ENCODE measurements around the gene TLR5.
"Not testable (repeated sequence)": the region's sequence is repeated elsewhere in the genome, so short reads cannot be mapped to it uniquely, and the experiment has no call there.

TLR5 gene, protein sequence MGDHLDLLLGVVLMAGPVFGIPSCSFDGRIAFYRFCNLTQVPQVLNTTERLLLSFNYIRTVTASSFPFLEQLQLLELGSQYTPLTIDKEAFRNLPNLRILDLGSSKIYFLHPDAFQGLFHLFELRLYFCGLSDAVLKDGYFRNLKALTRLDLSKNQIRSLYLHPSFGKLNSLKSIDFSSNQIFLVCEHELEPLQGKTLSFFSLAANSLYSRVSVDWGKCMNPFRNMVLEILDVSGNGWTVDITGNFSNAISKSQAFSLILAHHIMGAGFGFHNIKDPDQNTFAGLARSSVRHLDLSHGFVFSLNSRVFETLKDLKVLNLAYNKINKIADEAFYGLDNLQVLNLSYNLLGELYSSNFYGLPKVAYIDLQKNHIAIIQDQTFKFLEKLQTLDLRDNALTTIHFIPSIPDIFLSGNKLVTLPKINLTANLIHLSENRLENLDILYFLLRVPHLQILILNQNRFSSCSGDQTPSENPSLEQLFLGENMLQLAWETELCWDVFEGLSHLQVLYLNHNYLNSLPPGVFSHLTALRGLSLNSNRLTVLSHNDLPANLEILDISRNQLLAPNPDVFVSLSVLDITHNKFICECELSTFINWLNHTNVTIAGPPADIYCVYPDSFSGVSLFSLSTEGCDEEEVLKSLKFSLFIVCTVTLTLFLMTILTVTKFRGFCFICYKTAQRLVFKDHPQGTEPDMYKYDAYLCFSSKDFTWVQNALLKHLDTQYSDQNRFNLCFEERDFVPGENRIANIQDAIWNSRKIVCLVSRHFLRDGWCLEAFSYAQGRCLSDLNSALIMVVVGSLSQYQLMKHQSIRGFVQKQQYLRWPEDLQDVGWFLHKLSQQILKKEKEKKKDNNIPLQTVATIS
- total RNA-seq, result 27.4 reads per million, percentile 54 among the genes with 10 or more reads in this experiment

DNA sequence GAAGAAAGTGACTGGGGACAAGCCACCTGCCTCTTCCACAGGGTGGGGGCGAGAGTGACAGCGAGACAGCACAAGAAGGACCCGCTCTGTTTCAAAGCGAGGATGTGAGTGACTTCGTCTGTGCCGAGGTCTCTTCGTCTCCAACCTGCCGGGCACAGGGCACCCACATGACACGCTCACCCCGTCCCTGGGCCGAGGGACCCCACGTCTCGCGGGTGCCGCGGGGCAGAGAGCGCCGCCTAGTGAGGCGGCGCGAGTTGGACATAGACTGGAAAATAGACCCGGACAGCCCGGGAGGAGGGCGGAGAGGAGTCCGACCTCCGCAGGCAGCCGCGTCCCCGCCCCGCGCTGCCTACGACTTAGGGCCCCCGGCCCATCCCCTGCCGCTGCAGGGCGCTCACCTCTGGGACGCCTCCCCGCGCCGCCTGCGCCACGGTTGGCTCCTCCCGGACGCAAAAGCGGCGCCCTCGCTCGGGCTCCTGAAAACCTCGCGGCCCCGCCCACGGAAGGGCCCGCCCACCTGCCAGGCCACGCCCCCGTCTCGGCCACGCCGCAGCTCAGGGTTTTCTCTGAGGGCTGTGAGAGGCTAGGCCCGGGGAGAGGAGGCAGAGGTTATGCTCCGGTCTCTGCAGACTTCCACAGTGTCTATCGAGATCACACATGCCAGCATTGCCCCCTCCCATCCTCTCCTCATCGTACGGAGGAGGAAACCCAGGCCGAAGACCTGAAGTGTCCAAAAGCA is at the start of gene TLR5:
Gene TLR5, minus strand, starts transcription at position 454 of the 742 bp plus-strand sequence. CDS start 30,217 bp downstream, outside the sequence.
- DNase-seq, result peak; percentile 83

DNA sequence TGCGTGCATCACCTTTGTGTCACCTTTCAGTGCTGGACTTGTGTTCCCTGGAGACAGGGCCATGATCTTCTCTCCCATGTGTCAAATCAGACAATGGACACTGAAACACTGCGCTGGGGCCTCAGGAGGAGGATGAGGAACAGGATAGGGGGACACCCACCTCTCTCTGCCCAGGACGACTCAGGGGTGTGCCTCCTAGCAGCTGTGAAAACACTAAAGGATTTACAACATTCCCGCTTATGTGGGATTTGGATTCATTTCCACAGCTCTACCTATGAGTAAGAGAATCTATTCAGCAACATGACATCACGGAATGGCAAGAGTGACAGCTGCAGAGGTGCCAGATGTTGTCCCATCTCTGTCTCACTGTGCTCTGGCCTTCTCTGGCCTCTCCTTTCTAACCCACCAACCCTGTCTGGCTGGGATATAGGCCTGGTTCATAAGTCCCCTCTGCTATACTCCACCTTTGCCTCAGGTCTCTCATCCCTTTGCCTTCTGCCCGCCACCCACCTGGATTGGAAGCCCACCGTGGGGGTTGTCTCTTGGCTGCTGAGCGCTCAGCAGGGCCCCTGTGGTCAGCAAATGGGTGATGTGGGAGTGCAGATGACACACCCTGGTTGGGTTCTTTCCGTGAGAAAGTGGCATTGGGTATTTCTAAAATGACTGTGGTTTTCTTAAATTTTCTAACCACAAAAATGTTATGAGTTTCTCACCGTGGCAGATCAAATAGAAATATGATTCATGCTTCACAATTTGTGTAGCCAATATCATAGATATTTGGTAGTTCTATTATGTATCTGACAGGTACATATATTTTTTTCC is 47.1 kb upstream of the TLR5 start:
- DNase-seq, result peak; percentile 37

DNA sequence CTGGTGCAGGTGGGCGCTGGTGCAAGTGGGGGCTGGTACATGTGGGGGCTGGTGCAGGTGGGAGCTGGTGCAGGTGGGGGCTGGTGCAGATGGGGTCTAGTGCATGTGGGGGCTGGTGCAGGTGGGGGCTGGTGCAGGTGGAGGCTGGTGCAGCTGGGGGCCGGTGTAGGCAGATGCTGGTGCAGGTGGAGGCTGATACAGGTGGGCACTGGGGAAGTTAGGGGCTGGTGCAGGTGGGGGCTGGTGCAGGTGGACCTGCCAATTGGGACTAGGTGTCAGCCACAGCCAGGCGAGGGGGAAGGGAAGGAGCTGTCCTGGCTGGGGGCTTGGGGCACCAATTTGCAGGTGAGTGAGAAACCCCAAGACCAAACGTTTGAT is 46.5 kb upstream of the TLR5 start:
- no peak for DNase-seq

DNA sequence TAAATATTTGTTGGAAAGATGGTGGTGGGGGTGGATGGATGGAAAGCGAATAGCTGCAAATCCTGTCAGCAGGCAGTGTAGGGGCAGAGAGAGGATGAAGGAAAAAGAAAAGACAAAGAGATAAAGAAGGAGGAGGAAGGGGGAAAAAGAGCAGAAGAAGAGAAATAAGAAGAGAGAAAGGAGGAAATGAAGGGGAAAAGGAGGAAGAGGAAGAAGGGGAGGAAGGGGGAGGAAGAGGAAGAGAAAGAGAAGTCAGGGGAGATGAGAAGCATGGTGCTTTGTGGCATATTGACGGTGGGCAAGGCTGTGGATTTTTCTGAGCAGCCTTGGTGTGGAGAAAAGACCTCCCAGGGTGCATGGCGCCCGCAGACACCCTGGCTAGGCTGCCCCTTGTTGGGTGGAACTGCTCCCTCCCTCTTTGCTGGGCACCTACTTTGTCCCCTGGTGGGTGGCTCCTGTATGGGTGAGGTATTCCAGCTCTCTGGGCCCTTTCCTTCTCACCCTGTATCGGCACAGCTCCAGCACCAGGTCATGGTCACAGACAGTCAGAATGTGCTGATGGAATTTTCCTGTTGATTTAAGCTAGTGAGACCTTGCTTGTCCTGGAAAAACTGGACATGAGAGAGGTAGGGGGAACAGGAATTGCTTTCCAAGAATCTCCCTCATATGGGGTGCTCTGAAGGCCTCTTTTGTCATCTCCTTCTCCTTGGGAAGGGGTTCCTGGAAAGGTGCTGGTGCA is 45.7 kb upstream of the TLR5 start:
- DNase-seq, result no peak

DNA sequence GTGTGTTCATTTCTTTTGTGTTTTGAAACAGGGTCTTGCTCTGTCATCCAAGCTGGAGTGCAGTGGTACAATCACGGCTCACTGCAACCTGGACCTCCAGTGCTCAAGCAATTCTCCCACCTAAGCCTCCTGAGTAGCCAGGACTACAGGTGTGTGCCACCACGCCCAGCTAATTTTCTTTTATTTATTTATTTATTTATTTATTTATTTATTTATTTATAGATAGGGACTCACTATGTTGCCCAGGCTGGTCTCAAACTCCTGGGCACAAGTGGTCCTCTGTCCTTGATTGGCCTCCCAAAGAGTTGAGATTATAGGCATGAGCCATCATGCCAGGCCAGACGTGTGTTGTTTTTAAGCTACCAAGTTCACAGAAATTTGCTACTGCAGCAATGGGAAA is 43.8 kb upstream of the TLR5 start:
- no peak for DNase-seq

DNA sequence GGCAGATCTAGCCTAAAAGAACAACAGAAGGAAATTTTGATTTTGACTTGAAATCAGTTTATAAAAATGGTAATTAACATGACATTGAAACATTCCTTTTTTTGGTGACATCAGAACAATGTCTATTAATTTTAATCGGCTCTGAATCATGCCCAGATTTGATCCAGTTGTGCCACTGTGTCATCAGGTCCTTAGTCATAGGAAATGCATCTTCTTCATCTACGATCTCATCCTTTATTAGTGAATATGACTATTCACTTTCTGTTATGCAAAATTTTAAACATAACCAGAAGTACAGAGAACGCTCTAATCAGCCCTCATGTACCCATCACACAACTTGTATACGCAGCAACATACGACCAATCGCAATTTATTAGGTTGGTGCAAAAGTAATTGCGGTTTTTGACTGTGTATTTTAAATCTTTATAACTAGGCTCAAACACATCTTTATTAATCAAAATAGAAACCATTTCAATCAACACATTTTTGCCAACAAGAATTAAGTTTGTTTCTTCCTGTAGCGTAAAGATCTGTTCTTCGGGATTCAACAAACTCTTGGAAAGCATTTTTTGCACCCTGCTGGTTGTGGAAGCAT is 40.3 kb upstream of the TLR5 start:
- no peak for DNase-seq

DNA sequence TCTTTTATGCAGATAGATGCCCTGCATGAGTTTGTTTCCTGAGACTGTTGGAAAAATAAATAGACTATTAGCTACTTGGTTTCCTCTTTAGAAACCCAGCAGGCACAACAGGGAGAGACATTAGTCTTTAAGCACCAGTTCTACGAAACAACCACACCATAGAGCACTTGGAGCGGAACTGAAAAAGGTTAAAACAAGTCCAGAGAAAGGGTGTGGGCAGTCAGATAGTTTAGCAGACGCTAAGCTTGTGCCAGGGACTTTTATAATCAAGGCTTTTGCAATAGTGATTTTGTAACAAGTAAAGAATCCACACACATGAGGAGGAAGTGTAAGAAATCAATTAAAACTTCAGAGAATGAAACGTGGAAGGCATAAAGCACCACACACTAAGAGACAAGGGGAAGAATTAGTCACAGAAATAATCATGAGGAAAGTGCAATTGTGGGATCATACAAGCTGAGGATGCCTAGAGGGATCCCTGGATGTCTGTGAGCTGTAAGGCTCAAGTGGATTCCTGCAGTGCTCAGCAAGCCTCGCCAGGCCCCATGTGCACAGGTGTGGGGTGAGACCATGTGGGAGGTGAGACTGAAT is 37.8 kb upstream of the TLR5 start:
- DNase-seq, result no peak

DNA sequence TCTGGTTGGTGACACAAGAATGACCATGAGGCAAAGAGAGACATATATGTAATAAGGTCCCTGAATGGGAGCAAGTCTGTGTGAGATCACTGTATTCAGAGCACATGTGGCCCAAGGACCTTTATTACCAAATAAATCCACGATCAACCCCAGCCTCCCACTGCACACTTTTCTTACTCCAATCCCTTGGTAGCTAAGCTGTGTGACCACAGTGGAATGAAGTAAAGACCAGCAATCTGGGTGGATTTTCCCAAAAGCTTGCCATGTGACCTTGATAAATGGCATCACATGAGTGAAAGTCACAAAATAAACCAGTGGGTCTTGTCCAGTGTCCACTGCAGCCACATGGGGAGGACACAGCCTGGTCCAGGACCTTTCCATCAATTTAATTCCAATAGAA is 36.7 kb upstream of the TLR5 start:
- DNase-seq, result no peak

DNA sequence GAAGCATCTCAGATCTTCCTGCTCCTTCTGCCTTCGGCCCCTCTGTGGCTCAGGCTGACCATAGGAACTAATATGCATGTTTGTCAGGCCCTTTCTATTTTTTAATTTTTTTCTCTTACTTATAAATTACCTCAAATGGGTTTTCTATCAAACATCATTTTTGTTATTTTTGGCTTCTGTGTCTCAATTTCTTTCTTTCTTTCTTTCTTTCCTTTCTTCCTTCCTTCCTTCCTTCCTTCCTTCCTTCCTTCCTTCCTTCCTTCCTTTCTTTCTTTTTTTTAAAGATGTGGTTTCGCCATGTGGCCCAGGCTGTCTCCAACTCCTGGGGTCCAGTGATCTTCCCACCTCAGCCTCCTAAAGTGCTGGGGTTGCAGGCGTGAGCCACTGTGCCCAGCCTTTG is 36.2 kb upstream of the TLR5 start:
- no peak for DNase-seq

DNA sequence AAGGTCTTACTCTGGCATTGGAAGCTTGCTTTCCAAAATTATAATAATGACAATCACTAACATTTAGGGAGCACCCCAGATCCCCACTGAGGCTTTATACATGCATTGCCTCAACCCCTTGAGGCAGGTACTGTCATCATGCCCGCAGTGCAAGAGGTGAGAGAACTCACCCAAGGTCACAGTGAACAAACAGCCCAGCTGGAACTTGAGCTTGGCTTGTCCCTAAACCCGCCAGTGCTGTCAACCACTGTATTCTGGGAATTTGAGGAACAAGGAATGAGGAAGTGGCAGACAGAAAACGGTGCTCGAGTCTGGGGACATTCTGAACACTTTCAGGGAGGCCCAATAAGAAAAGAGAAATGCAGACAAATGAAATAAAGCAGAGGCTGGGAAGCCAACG is 34.6 kb upstream of the TLR5 start:
- DNase-seq, result no peak

DNA sequence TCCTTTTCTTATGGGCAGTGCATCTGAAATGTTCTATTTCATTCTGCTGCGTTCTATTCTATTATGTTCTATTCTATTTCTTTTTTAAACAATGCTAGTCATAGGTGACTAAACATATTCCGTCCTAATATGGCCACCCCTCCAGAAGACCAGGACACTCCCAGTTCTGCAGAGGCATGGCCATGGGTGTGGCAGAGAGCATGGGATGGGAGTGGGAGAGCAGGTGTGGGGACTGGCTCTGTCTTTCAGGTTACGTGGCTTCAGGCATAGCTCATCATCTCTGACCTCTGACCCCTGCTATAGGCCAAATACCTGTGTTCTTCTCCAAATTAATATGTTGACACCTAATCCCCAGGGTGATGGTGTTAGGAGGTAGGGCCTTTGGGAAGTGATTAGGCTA is 33.4 kb upstream of the TLR5 start:
- no peak for DNase-seq

DNA sequence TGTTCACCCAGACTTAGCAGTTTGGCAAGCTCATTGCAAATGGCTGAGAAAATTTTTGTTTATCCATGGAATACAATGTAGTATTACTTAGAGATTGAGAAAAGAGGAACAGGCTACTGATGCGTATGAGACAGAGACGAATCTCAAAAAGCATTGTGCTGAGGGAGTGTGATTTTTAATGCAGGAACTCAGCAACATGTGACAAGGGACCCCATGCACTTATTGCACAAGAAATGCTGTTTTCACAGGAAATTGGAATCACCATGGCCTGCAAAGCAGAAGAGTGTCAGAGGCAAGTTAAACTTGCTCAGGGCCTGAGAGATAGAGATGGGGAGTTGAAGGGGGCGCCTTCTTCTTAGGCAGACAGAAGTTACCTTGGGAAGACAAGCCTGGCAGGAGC is 32.6 kb upstream of the TLR5 start:
- DNase-seq, result no peak

DNA sequence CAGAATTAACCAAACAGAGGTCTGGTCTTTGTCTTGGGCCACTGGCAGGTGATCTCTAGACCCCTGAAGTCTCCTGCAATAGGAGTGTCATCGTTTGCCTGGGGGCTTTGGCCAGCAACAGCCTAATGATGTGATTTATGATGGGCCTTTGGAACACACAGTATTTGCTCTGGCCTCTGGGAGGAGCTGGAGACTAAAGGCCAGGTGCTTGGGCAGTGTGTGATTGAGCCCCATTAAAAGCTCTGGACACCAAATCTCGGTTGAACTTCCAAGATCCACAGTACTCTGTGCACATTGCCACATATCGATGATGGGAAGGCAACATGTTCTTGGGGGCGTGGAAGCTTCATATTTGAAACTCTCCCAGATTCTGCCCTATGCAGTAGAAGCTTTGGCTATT is 32.0 kb upstream of the TLR5 start:
- DNase-seq, result no peak

DNA sequence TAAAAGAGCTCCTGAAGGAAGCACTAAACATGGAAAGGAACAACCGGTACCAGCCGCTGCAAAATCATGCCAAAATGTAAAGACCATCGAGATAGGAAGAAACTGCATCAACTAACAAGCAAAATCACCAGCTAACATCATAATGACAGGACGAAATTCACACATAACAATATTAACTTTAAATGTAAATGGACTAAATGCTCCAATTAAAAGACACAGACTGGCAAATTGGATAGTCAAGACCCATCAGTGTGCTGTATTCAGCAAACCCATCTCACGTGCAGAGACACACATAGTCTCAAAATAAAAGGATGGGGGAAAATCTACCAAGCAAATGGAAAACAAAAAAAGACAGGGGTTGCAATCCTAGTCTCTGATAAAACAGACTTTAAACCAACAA is 26.4 kb upstream of the TLR5 start:
- not testable (repeated sequence) for DNase-seq

DNA sequence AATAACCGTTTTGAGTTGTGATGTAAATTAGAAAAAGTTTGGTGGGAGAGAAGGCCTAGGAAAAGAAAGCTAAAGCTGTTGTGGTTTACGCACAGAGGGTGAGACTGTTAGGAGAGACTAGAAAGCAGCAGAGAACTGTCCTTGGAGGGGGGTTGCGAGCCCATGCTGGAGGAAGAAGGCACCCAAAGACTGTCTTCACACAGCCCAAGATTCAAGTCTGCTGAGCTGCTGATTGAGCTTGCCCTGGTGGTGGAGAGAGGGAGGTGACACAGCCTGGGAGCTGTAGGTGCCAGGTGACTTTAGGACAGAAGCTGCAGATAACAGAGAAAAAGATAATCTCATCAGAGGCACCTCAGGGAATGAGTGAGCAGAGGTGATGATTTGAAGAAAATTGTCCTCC is 18.3 kb upstream of the TLR5 start:
- DNase-seq, result no peak

DNA sequence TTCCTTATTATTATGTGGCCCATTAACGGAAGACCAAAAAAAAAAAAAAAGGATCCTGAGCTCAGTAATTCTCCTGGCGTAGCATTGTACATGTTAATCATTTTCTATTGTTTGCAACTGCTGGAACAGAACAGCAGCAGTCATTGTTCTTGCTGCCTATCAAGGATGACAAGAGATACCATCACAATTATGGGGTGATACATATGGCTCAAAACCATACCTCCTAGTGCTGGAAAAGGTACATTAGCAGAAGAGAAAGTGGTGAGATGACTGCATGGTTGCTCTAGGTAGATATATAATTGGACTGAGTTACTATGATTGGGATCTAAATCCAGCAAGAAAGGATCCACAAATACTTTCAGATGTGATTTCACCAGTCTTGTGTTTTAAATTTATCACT is 13.3 kb upstream of the TLR5 start:
- no peak for DNase-seq

DNA sequence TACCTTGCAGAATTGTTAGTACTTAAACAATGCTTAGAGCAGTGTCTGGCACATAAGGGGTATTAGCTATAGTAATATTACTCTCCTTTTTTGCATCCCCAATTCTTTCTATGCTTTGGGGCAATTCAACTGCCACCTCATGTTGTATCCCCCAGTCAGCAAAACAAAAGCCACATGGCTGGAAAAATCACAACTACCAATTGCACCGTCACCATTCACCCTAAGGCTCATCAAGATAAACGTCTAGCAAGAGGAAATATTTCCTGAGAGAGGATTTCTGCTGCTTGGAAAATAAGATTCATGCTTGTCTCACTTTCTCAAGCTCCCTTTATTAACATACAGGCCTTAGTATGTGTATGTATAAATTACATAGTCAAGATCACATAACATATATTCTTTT is 12.1 kb upstream of the TLR5 start:
- DNase-seq, result no peak

DNA sequence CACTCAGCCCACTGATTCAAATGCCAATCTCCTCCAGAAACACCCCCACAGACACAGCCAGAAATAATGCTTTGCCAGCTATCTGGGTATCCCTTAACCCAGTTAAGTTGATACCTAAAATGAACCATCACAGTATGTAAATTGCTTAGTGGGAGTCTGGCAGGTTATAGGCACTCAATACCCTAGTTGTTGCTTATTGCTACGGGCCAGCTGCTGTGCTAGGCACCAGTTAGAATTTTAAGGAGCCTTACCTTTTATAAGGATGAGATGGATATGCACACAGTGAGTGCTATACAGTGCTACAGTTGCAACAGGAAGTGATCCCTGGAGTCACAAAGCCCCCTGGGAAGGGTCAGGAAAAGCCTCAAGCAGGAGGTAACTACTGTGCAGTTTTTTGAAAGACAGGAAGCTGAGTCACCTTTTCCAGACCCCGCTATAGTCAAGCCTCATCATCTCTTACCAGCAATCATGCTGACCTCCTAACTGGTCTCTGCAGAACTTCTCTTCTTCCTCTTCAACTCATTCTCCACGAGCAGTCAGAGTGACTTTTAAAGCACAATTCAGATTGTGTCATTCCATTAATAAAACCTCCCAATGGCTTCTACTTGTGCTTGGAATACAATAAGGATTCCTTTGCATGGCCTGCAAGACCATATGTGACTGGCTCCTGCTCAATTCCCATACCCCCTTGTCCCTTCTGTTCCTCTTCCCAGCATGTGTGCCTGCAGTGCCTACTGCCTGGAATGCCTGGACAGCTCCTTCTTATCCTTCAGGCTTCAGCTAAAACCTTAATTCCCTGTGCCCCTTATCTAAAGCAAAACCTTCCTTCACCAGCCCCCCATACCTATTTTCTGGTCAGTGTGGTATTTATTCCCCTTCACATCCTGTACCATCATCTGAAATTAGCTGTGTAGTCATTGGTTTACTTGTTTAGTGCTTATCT is 10.4 kb upstream of the TLR5 start:
- DNase-seq, result no peak

DNA sequence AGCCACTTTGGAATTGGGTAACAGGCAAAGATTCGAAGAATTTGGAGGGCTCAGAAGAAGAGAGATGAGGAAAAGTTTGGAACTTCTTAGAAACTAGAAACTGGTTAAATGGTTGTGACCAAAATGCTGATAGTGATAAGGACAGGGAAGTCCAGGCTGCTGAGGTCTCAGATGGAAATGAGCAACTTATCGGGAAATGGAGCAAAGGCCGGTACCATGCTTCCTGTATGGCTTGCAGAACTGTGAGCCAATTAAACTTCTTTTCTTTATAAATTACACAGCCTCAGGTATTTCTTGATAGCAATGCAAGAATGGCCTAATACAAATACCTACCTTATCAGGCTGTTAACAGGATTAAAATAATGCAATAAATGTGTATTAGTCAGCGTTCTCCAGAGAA is 9.4 kb upstream of the TLR5 start:
- no peak for DNase-seq

DNA sequence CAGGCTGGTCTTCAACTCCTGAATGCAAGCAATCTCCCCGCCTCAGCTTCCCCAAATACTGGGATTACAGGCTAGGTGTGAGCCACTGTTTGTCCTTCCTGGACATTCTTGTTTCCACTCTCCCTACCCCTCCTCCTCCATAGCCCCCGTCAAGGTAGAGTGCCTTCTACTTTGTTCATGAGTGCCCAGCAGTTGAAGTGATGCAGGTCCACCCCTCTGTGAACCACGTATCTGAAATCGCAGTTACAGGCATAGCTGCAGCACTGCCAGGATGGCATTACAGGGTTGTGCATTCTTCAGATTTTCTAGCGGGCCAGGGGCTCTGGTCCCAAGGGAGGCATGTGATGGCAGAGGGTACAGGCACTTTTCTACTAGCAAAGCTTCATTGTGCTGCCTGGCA is 7.4 kb upstream of the TLR5 start:
- DNase-seq, result no peak
